Peyer's patch (tissue), 4 donors: ENCODE measurements around the gene CARMIL1.

Source experiments
- POLR2A ChIP-seq, 2 donors: fragments of 450-650 bp; IDR thresholded peaks; one replicate each; pipeline ENCODE4 v1.5.1; 2017; ENCODE audit warnings: antibody characterized with exemption in 2 of 2, mild to moderate bottlenecking in 2 of 2, moderate library complexity in 2 of 2
- TF ChIP-seq, protein P1 (sequence below), 6 experiments: fragments of 450-650 bp in 4 of 6; fragments of 200-600 bp in 2 of 6; sonication (generic) in 1 of 6; IDR thresholded peaks; one replicate each; pipeline ENCODE4 v1.5.1; 2017 to 2019; ENCODE audit warnings: antibody characterized with exemption in 6 of 6, mild to moderate bottlenecking in 3 of 6, moderate library complexity in 1 of 6

DNA sequence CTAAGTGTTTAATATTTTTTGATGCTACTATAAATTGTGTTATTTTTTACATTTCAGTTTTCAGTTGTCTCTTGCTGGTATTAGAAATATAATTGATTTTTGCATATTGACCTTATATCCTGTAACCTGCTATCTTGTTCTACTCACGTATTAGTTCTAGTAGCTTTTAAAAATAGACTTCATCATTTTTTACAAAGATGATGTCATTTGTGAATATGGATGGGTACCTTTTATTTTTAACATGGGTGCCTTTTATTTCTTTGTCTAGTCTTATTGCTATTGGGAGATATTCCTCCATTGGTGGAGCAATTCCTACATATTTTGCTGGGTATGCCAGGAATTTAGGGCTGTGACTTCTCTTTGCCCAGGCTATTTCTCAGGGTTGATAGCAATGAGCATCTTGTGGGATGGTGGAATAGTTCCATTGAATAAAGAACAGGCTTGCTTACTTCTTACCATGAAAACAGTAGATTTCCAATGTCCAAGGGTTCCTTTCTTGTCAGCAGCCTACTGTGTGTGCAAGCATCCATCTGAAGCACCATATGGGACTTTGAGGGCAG lies 149.7 kb downstream of the CARMIL1 start:
- no peak for TF ChIP-seq POLR2A (IDR thresholded peaks at IDR 0.05)
- TF ChIP-seq, protein P1, sequence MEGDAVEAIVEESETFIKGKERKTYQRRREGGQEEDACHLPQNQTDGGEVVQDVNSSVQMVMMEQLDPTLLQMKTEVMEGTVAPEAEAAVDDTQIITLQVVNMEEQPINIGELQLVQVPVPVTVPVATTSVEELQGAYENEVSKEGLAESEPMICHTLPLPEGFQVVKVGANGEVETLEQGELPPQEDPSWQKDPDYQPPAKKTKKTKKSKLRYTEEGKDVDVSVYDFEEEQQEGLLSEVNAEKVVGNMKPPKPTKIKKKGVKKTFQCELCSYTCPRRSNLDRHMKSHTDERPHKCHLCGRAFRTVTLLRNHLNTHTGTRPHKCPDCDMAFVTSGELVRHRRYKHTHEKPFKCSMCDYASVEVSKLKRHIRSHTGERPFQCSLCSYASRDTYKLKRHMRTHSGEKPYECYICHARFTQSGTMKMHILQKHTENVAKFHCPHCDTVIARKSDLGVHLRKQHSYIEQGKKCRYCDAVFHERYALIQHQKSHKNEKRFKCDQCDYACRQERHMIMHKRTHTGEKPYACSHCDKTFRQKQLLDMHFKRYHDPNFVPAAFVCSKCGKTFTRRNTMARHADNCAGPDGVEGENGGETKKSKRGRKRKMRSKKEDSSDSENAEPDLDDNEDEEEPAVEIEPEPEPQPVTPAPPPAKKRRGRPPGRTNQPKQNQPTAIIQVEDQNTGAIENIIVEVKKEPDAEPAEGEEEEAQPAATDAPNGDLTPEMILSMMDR (IDR thresholded peaks at IDR 0.05), result no peak
